ENCODE results near the gene TRIM45. TPM values are rescaled to one million over a fixed set of nuclear protein-coding genes. Genes with fewer than 3 reads are reported as not detected.
"Not testable (repeated sequence)": the region's sequence is repeated elsewhere in the genome, so short reads cannot be mapped to it uniquely, and the experiment has no call there.

TRIM45 gene
- total and polyA plus RNA-seq, 3 donors from 2014 or later: 12.3 to 21.6 (median 19.4) TPM

- H3K4me1 ChIP-seq: no peaks in the 10 kb centered on the region
- no peak for DNase-seq
- no peaks in the 10 kb centered on the region for H3K27me3 ChIP-seq
- H3K27ac ChIP-seq: no peak overlapping the region
- H3K4me3 ChIP-seq: no peak overlapping the region
- no peak for TF ChIP-seq POLR2A (IDR thresholded peaks at IDR 0.05)
- TF ChIP-seq CTCF (IDR thresholded peaks at IDR 0.05): no peak
- H3K9me3 ChIP-seq: no peaks in the 10 kb centered on the region
- H3K36me3 ChIP-seq (ENCODE audit: low read depth, missing control alignments): no peaks in the 10 kb centered on the region
- 70 to 81% methylated on average over 4 of the region's 4 CpGs for WGBS, 2 donors
- intact Hi-C loops (cut with DNase I; ENCODE audit: low total_unique reads): no loop called here
Measured at GRCh38 chr1:117164209-117164608, 42.7 kb upstream of the TRIM45 start.

- Histone ChIP-seq H3K9me3 (no peaks in the 10 kb centered on the region), H3K27me3 (no peaks in the 10 kb centered on the region), H3K4me3 (no peak overlapping the region), H3K4me1 (no peaks in the 10 kb centered on the region), H3K27ac (no peak overlapping the region), H3K36me3 (ENCODE audit: low read depth, missing control alignments) (no peaks in the 10 kb centered on the region)
- 83% methylated on average over 6 of the region's 6 CpGs for WGBS, 2 donors
- DNase-seq: no peak
- TF ChIP-seq POLR2A (IDR thresholded peaks at IDR 0.05) (no peak), CTCF (IDR thresholded peaks at IDR 0.05) (no peak)
- intact Hi-C loops (cut with DNase I; ENCODE audit: low total_unique reads): no loop called here
Measured at GRCh38 chr1:117162816-117163215, 41.3 kb upstream of the TRIM45 start.

- no peaks in the 10 kb centered on the region for H3K4me1 ChIP-seq
- WGBS, 2 donors: 23 to 47% methylated on average over 1 of the region's 1 CpG
- no peak overlapping the region for H3K27ac ChIP-seq
- intact Hi-C loops (cut with DNase I; ENCODE audit: low total_unique reads): no loop called here
- no peak for DNase-seq
- no peaks in the 10 kb centered on the region for H3K27me3 ChIP-seq
- H3K36me3 ChIP-seq (ENCODE audit: low read depth, missing control alignments): no peaks in the 10 kb centered on the region
- H3K4me3 ChIP-seq: no peak overlapping the region
- H3K9me3 ChIP-seq: no peaks in the 10 kb centered on the region
- TF ChIP-seq POLR2A (IDR thresholded peaks at IDR 0.05) (no peak), CTCF (IDR thresholded peaks at IDR 0.05) (no peak)
Measured at GRCh38 chr1:117161887-117162286, 40.3 kb upstream of the TRIM45 start.

GRCh38 chr1:117151305-117151704, 29.8 kb upstream of the TRIM45 start:
- 91% methylated on average over 5 of the region's 5 CpGs for WGBS, 2 donors
- H3K27me3 ChIP-seq; intact Hi-C loops (cut with DNase I; ENCODE audit: low total_unique reads); H3K4me3 ChIP-seq; H3K27ac ChIP-seq; H3K36me3 ChIP-seq (ENCODE audit: low read depth, missing control alignments); H3K9me3 ChIP-seq; H3K4me1 ChIP-seq: not testable (repeated sequence)
- DNase-seq: peak; percentile 46

- Histone ChIP-seq H3K27me3 (no peaks in the 10 kb centered on the region), H3K4me3 (no peak overlapping the region), H3K27ac (no peak overlapping the region), H3K4me1 (no peaks in the 10 kb centered on the region), H3K36me3 (ENCODE audit: low read depth, missing control alignments) (no peaks in the 10 kb centered on the region), H3K9me3 (no peaks in the 10 kb centered on the region)
- DNase-seq: no peak
- intact Hi-C loops (cut with DNase I; ENCODE audit: low total_unique reads): no loop called here
- 67 to 74% methylated on average over 2 of the region's 2 CpGs for WGBS, 2 donors
- TF ChIP-seq POLR2A (IDR thresholded peaks at IDR 0.05) (no peak), CTCF (IDR thresholded peaks at IDR 0.05) (no peak)
Measured at GRCh38 chr1:117150316-117150715, 28.8 kb upstream of the TRIM45 start.
